DMS153 treated with DMSO at 0.1 percent for 48 hours (cell line): ENCODE measurements around the gene ADGRB3.
"Not testable (repeated sequence)": the region's sequence is repeated elsewhere in the genome, so short reads cannot be mapped to it uniquely, and the experiment has no call there.

Experiments
- DNase-seq: peaks from one replicate; lab custom pipeline; 2025; ENCODE audit not compliant: unreplicated experiment; lab: John Stamatoyannopoulos, UW

ADGRB3 gene

GRCh38 chr6:69398311-69398710 is 763.2 kb downstream of the ADGRB3 start:
- no peak for DNase-seq

- DNase-seq = no peak
These were observed 763.6 kb downstream of the ADGRB3 start for GRCh38 chr6:69398729-69399128.

GRCh38 chr6:69408886-69409285 is 773.8 kb downstream of the ADGRB3 start:
- DNase-seq = no peak

GRCh38 chr6:69416776-69417175 is 781.7 kb downstream of the ADGRB3 start:
- DNase-seq = no peak

GRCh38 chr6:69421269-69421668 is 786.2 kb downstream of the ADGRB3 start:
- no peak for DNase-seq

GRCh38 chr6:69422020-69422419 is 786.9 kb downstream of the ADGRB3 start:
- no peak for DNase-seq

GRCh38 chr6:69422475-69422874 is 787.4 kb downstream of the ADGRB3 start:
- DNase-seq = no peak

- no peak for DNase-seq
These were observed 788.7 kb downstream of the ADGRB3 start for GRCh38 chr6:69423785-69424184.

GRCh38 chr6:69424581-69424980 is 789.5 kb downstream of the ADGRB3 start:
- DNase-seq = no peak

- no peak for DNase-seq
These were observed 792.8 kb downstream of the ADGRB3 start for GRCh38 chr6:69427882-69428281.

- not testable (repeated sequence) for DNase-seq
These were observed 797.1 kb downstream of the ADGRB3 start for GRCh38 chr6:69432168-69432567.

- DNase-seq = not testable (repeated sequence)
These were observed 798.0 kb downstream of the ADGRB3 start for GRCh38 chr6:69433116-69433515.

GRCh38 chr6:69438113-69438512 is 803.0 kb downstream of the ADGRB3 start:
- DNase-seq = no peak
